HG03521 (cell line): Measurements from ENCODE around the gene MIX23.

Experiments used
- ATAC-seq: cut with Tn5 transposase; IDR thresholded peaks from one replicate; pipeline ENCODE4 v1.9.1; 2021; ENCODE audit warnings: mild to moderate bottlenecking, moderate library complexity; ENCODE audit not compliant: unreplicated experiment

MIX23 gene

DNA sequence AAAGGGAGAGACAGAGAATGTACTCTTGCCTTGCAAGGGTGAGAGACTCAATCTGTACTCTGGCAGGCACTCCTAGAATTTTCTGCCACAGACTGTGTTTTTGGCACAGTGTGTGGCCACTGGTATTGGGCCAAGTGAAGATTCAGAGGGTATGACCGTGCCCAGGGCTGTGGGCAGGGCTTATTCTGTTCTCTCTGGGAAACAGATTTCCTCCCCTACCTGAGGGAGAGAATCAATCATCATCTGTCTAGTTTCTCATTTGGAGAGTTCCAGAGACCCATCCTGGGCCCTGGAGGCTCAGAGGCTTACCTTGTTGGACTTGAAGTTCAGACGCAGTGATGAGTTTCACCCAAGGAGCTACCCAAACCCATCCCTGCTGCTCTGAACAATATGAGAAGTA lies 29.8 kb downstream of the MIX23 start:
- ATAC-seq = no peak

DNA sequence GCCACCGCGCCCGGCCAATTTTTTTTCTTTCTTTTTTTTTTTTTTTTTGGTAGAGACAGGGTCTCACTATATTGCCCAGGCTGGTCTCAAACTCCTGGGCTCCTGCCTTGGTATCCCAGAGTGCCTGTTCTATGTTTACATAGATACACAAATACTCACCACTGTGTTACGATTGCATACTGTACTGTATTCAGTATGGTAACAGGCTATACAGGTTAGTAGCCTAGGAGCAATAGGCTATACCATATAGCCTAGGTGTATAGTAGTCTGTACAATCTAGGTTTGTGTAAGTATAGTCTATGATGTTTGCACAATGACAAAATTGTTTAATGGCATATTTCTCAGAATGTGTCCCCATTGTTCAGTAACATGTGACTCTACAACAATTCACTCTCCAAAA lies 31.4 kb downstream of the MIX23 start:
- no peak for ATAC-seq

DNA sequence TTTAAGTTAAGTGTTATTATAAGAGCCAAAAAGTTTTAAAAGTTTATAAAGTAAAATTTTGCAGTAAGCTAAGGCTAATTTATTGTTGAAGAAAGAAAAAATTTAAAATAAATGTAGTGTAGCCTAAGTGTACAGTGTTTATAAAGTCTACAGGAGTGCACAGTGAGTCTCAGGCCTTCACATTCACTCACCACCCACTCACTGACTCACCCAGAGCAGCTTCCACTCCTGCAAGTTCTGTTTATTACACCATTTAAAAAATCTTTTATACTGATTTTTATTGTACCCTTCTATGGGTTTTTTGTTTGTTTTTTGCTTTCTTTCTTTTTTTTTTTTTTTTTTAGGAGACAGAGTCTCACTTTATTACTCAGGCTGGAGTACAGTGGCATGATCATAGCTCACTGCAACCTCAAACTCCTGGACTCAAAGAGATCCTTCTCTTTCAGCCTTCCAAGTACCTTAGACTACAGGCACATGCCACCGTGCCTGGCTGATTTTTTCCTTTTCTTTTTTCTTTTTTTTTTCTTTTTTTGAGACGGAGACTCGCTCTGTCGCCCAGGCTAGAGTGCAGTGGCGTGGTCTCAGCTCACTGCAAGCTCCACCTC lies 32.1 kb downstream of the MIX23 start:
- ATAC-seq = no peak

DNA sequence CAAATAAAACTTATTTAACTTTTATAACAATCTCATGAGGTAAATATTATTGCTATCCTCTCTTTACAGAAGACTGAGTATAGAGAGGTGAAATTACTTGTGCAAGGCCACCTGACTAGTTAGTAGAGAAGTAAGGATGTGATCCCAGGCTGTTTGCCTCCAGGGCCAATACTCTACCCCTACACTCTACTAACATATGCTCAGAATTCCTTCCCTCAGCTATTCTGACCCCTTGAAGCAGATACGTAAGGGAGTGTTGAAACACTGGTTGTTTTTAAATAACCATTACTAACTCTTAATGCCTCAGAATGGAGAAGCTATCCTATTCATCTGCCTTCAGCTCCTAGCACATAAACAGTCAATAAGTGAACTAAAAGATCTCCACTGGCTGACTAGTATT lies 33.9 kb downstream of the MIX23 start:
- no peak for ATAC-seq

DNA sequence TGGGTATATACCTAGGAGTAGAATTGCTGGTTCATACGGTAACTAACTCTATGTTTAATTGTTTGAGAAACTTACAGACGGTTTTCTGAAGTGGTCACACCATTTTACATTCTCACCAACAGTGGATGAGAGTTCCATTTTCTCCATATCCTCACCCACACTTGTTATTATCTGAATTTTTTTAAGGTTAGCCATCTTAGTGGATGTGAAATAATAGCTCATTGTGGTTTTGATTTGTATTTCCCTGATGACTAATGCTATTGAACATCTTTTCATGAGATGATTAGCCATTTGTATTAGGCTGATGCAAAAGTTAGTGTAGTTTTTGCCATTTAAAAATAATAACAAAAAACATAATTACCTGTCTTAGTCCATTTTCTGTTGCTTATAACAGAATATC lies 39.4 kb downstream of the MIX23 start:
- no peak for ATAC-seq

DNA sequence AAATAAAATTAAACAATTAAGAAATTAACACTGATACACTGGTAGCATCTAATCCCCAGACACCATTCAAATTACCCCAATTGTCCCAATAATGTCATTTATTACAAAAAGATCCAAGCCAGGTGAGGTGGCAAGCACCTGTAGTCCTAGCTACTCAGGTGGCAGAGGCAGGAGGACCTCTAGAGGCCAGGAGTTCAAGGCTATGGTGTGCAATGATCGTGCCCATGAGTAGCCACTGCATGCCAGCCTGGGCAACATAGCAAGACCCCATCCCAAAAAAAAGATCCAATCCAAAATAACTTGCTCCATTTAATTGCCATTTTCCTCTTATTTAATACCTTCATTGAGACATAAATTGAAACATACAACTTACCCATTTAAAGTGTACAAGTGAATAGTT lies 40.2 kb downstream of the MIX23 start:
- no peak for ATAC-seq

DNA sequence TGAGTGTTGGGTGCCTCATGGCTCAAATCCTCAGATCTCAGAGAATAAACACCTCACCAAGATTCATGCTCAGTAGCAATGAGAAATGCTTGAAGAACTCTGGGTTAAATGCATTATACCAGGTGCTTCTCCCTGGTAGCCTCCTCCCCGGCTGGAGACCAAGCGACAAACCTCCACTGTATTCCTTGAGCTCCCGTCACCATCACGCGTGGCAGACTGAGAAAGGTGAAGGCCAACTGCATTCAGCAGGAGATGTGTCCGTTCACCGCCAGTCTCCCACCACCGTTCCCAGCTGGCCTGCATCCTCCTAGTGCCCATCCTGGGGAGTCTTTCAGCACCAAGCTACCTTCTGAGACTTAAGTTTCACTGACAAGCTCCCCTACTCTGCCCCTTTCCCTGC lies 50.5 kb downstream of the MIX23 start:
- no peak for ATAC-seq

DNA sequence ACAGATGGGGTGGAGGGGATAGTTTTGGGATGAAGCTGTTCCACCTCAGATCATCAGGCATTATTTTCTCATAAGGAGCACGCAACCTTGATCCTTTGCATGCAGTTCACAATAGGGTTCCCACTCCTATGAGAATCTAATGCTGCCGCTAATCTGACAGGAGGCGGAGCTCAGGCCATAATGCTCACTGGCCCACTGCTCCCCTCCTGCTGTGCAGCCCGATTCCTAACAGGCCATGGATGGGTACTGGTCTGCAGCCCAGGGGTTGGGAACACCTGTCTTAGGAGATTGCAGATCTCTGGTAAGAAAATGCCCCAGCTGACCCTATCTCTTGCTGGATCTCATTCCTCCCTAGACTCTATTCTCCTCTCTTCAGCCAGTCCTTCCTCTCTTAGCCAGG lies 51.1 kb downstream of the MIX23 start:
- ATAC-seq = no peak

DNA sequence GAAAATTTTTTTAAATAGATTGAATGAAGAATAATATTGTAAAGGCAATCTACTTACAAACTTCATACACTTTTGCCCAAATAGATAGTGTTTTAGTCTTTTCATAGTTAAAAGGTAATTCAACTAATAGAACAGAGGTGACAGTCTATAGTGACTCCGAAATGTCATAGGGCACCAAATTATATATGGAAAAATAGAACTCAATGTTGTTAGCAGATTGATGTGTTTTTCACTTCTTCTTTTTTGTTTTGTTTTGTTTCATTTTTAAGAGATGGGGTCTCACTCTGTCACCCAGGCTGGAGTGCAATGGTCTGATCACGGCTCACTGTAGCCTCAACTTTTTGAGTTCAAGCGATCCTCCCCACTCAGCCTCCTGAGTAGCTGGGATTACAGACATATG lies 57.3 kb downstream of the MIX23 start:
- ATAC-seq = no peak

DNA sequence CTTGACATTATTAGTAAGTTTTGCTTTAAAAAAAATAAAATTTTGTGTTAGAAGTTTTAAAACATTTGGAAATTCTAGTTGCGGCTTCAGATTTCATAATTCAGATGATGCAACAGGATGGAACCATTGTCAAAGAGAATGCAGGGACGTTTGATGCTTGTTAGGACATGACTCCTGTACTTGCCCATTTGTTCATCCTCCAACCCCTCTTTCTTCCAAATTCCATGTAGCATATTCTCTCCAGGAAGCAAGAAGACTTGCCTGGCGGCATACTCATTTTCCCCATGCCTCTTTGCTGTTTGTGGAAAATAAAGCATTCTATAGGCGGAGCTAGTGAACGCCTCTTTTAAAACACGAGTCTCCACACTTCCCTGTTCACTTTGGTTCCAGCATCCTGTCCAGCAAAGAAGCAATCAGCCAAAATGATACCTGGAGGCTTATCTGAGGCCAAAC lies 58.1 kb downstream of the MIX23 start, which contains the start of gene CSTA:
CSTA (plus strand) TSS at position 378 of the 453 bp plus-strand sequence; CDS start at position 423, 45 bp downstream.
- ATAC-seq = no peak

DNA sequence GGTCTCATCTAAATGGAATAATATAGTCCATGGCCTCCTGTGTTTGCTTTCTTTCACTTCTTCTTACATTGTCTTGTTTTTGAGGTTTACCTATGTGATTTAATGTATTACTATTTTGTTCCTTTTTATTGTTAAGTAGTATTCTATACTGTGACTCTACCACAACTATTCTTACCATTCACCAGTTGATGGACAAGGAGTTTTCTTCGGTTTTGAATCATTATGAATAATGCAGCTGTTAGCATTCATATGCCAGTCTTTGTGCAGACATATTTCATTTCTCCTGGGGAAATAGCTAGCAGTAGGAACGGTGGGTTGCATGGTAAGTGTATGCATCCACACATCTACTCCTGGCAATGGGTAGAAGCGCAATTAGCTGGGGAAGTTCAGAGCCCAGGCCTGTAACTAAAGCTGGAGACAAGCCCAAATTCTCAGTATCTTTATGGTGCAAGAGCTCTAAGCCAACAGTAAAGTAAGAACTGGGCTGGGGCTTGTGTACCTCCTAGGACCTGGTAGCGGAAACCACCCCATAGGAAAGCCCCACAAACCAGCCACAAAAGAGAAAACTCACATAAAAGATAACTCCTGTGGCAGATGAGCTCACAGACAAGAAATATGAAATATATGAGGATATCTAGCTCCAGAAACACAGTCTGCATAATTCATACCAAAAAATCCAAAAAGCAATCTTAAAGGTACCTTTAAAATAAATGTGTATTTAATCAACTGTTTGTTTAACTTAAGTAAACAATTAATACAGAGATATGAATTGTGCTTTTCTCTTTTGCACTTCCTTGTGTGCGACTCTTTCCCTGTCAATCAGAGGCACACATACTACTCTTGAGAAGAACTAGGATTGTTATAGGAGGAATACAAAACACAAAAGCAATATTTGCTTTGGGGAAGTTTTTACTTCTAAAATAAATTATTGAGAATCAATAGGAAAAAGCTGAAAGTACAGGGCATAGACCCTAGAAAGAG lies 60.6 kb downstream of the MIX23 start:
- ATAC-seq = no peak

DNA sequence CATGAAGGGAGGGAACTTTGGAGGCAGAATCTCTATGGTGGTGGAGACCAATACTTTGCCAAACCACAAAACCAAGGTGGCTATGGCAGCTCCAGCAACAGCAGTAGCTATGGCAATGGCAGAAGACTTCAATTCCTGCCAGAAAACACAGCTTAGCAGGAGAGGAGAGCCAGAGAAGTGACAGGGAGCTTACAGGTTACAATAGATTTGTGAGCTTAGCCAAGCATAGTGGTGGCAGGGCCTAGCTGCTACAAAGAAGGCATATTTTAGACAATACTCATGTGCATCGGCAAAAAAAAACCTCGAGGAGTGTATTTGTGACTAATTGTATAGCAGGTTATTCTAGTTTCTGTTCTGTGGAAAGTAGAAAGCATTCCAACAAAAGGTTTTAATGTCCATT lies 64.4 kb downstream of the MIX23 start:
- no peak for ATAC-seq

DNA sequence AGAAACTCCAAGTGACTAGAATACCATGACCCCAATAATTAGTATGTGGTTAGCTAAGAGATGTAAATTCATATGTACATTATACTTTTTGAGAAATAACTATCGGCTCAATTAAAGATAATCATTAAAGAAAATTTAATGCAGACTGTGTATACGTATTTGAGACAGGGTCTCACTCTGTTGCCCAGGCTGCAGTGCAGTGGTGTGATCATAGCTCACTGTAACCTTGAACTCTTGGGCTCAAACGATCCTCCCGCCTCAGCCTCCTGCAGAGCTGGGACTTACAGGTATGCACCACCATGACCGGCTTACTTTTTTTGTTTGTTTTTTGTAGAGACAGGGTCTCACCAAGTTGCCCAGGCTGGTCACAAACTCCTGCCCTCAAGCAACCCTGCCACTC lies 66.7 kb downstream of the MIX23 start:
- ATAC-seq = no peak

DNA sequence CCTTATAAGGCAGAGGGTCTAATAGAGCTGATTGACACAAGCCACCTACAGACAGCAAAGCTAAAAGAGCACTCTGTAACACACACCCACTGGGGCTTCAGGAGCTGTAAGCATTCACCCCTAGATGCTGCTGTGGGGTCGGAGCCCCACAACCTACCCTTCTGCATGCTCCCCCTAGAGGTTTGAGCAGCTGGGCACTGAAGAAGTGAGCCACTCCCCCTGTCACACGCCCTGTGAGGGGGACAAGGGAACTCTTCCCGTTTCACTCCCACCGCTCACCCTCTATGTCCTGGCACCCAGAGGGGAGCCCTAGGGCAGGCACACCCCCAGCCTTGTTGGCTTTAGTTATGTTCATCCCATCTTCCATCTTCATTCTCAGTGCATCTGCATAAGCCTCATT lies 67.4 kb downstream of the MIX23 start:
- ATAC-seq = no peak

DNA sequence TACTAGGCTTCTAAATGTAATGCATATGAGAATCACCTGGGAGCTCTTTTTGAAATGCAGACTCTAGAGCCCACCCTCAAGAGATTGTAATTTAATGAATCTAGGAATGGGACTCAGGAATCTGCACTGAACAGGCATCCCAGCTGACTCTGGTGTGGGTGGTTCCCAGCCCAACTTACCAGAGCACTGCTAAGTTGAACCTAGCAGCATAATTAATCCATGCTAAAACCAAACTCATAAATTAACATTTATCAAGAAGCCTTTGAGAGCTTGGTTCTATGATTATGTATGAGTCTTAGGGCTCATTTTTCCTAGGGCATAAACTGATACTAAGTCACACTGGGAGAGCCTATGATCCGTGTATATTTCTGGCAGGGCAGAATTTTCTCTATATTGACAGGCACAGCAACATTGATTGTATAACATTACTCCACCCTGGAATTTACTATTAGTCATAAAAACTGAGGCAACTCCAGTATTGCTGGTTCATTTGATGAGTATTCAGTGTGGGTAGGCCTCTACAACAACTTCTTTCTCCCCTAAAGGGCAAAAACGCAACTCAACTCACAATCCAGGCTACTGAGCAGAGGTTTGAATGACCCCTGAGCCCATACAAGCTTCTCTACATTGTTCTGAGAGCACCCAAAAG lies 68.7 kb downstream of the MIX23 start:
- ATAC-seq = no peak

DNA sequence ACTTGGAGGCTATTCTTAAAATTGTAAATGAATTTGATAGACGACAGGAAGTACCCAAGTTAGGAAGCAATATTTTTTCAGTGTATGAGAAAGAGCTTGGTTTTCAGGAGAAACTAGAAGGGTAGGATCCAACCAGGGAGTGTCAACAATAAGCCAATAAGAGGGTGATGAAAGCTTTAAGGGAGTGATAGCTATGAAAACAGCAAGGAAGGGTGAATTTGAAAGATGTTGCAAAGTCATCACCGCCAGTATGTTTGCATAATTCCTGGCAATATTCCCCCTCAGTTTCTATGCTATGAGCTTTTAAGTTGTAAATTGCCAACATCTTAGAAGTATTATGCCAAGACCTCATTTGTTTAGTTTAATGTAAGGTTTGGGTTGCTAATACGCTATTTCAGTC lies 69.8 kb downstream of the MIX23 start:
- ATAC-seq = no peak

DNA sequence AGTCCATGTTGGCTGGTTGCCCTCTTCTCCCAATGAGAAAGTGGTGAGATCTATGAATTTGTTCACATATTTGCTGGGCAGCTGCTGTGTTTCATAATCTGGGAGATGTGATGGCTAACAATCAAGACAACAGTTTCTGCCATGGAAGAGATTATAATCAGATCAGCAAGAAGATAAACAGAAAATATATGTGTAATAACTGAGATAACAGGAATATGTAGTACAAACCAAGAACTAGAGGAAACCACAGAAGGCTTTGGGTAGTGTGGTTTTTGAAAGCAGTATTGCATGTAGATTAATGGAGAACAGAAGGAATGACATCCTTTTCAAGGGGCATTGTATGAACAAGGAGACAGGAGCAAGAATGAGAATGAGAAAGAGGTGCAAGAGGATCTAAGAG lies 70.2 kb downstream of the MIX23 start:
- no peak for ATAC-seq

DNA sequence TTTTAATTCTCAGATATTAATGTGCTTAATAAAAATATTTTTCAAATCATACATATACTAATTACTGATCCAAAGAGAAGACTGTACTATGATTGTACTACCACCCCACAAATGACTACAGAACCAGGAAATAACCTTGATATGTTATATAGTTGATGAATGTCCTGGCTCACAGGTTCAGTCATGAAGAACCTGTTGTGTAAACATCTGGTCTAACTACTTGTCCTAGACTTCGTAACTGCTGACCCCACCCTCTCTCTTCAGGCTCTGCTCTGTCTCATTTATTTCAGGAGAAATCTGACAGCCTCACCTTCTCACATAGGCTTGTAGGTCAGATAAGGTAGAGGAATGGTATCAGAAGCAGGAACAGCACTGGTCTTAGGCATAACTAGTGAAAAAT lies 72.7 kb downstream of the MIX23 start:
- no peak for ATAC-seq
